ENCODE results near the gene WDR73.

WDR73 gene

GRCh38 chr15:84631706-84632272 lies 22.3 kb downstream of the WDR73 start:
- H3K4me3 ChIP-seq (ENCODE audit: low read depth, low read length), result peak overlapping the region; percentile 75
- no peak for TF ChIP-seq CTCF (IDR thresholded peaks at IDR 0.05; ENCODE audit: low read depth, low read length)

GRCh38 chr15:84629033-84629432 lies 25.1 kb downstream of the WDR73 start:
- TF ChIP-seq CTCF (IDR thresholded peaks at IDR 0.05; ENCODE audit: low read depth, low read length), result no peak
- no peak overlapping the region for H3K4me3 ChIP-seq (ENCODE audit: low read depth, low read length)

- no peak for TF ChIP-seq CTCF (IDR thresholded peaks at IDR 0.05; ENCODE audit: low read depth, low read length)
Observed at GRCh38 chr15:84625123-84625522, 29.0 kb downstream of the WDR73 start.

GRCh38 chr15:84624359-84624758 lies 29.7 kb downstream of the WDR73 start:
- no peak overlapping the region for H3K4me3 ChIP-seq (ENCODE audit: low read depth, low read length)
- TF ChIP-seq CTCF (IDR thresholded peaks at IDR 0.05; ENCODE audit: low read depth, low read length), result no peak

More at GRCh38 chr15:84625123-84625522, 29.0 kb downstream of the WDR73 start:
- no peak overlapping the region for H3K4me3 ChIP-seq (ENCODE audit: low read depth, low read length)

- TF ChIP-seq CTCF (IDR thresholded peaks at IDR 0.05; ENCODE audit: low read depth, low read length), result no peak
- no peak overlapping the region for H3K4me3 ChIP-seq (ENCODE audit: low read depth, low read length)
Observed at GRCh38 chr15:84621358-84621979, 32.6 kb downstream of the WDR73 start.

GRCh38 chr15:84620626-84621025 lies 33.5 kb downstream of the WDR73 start:
- TF ChIP-seq CTCF (IDR thresholded peaks at IDR 0.05; ENCODE audit: low read depth, low read length), result no peak
- no peak overlapping the region for H3K4me3 ChIP-seq (ENCODE audit: low read depth, low read length)

GRCh38 chr15:84616235-84616634 lies 37.8 kb downstream of the WDR73 start:
- H3K4me3 ChIP-seq (ENCODE audit: low read depth, low read length), result no peak overlapping the region
- no peak for TF ChIP-seq CTCF (IDR thresholded peaks at IDR 0.05; ENCODE audit: low read depth, low read length)

Measured in WI38 (cell line).